ENCODE data around the gene WDR27. TPM values are rescaled to one million over a fixed set of nuclear protein-coding genes. Genes with fewer than 3 reads are reported as not detected.

WDR27 gene
- total and polyA plus RNA-seq, 2 donors from 2014 or later: 12.3 to 45.0 TPM

GRCh38 chr6:169495601-169496000, 206.2 kb downstream of the WDR27 start:
- intact Hi-C loops (cut with DNase I): no loop called here
- no peaks in the 10 kb centered on the region for H3K27me3 ChIP-seq (ENCODE audit: control insufficient read depth, insufficient read depth, low read length)
- no peak for DNase-seq
- FAIRE-seq: no peak
- H3K4me3 ChIP-seq (ENCODE audit: low read length in 3 of 3): no peak overlapping the region
- H3K36me3 ChIP-seq (ENCODE audit: control insufficient read depth in 2 of 3, insufficient read depth in 3 of 3, low read length in 3 of 3): no peaks in the 10 kb centered on the region
- no peak for TF ChIP-seq CTCF (IDR thresholded peaks at IDR 0.05; ENCODE audit: borderline replicate concordance, extremely low read depth, insufficient read depth)
- no peaks in the 10 kb centered on the region for H3K4me1 ChIP-seq (ENCODE audit: control insufficient read depth in 2 of 3, insufficient read depth in 2 of 3, low read depth in 1 of 3, low read length in 3 of 3)
- H3K9ac ChIP-seq (ENCODE audit: low read length in 3 of 3): no peak overlapping the region
- peaks cover 0 to 4% (median 0%) of the 10 kb centered on the region in 3 donors for H3K9me3 ChIP-seq (ENCODE audit: control insufficient read depth in 2 of 3, insufficient read depth in 1 of 3, low read length in 3 of 3)
- no peak overlapping the region for H3K27ac ChIP-seq (ENCODE audit: low read depth in 2 of 2, low read length in 2 of 2)

GRCh38 chr6:169494038-169494437, 207.8 kb downstream of the WDR27 start:
- DNase-seq (no peak), FAIRE-seq (no peak)
- H3K9me3 ChIP-seq (ENCODE audit: control insufficient read depth in 2 of 3, insufficient read depth in 1 of 3, low read length in 3 of 3): peaks cover 0 to 4% (median 0%) of the 10 kb centered on the region in 3 donors
- no peak overlapping the region for H3K27ac ChIP-seq (ENCODE audit: low read depth in 2 of 2, low read length in 2 of 2)
- no peaks in the 10 kb centered on the region for H3K36me3 ChIP-seq (ENCODE audit: control insufficient read depth in 2 of 3, insufficient read depth in 3 of 3, low read length in 3 of 3)
- no peaks in the 10 kb centered on the region for H3K27me3 ChIP-seq (ENCODE audit: control insufficient read depth, insufficient read depth, low read length)
- intact Hi-C loops (cut with DNase I): no loop called here
- no peak overlapping the region for H3K9ac ChIP-seq (ENCODE audit: low read length in 3 of 3)
- no peak overlapping the region for H3K4me3 ChIP-seq (ENCODE audit: low read length in 3 of 3)
- H3K4me1 ChIP-seq (ENCODE audit: control insufficient read depth in 2 of 3, insufficient read depth in 2 of 3, low read depth in 1 of 3, low read length in 3 of 3): no peaks in the 10 kb centered on the region
- no peak for TF ChIP-seq CTCF (IDR thresholded peaks at IDR 0.05; ENCODE audit: borderline replicate concordance, extremely low read depth, insufficient read depth)

- intact Hi-C loops (cut with DNase I): no loop called here
- Histone ChIP-seq H3K27ac (ENCODE audit: low read depth in 2 of 2, low read length in 2 of 2) (no peak overlapping the region), H3K4me3 (ENCODE audit: low read length in 3 of 3) (no peak overlapping the region), H3K9me3 (ENCODE audit: control insufficient read depth in 2 of 3, insufficient read depth in 1 of 3, low read length in 3 of 3) (peaks cover 0 to 4% (median 0%) of the 10 kb centered on the region in 3 donors), H3K9ac (ENCODE audit: low read length in 3 of 3) (no peak overlapping the region), H3K27me3 (ENCODE audit: control insufficient read depth, insufficient read depth, low read length) (no peaks in the 10 kb centered on the region), H3K4me1 (ENCODE audit: control insufficient read depth in 2 of 3, insufficient read depth in 2 of 3, low read depth in 1 of 3, low read length in 3 of 3) (no peaks in the 10 kb centered on the region), H3K36me3 (ENCODE audit: control insufficient read depth in 2 of 3, insufficient read depth in 3 of 3, low read length in 3 of 3) (no peaks in the 10 kb centered on the region)
- no peak for TF ChIP-seq CTCF (IDR thresholded peaks at IDR 0.05; ENCODE audit: borderline replicate concordance, extremely low read depth, insufficient read depth)
- no peak for DNase-seq
- FAIRE-seq: no peak
Observed at GRCh38 chr6:169491482-169491881, 210.3 kb downstream of the WDR27 start.

- DNase-seq (no peak), FAIRE-seq (no peak)
- H3K36me3 ChIP-seq (ENCODE audit: control insufficient read depth in 2 of 3, insufficient read depth in 3 of 3, low read length in 3 of 3): no peaks in the 10 kb centered on the region
- no peak overlapping the region for H3K4me3 ChIP-seq (ENCODE audit: low read length in 3 of 3)
- H3K27ac ChIP-seq (ENCODE audit: low read depth in 2 of 2, low read length in 2 of 2): no peak overlapping the region
- H3K9me3 ChIP-seq (ENCODE audit: control insufficient read depth in 2 of 3, insufficient read depth in 1 of 3, low read length in 3 of 3): peaks cover 0 to 2% (median 0%) of the 10 kb centered on the region in 3 donors
- TF ChIP-seq CTCF (IDR thresholded peaks at IDR 0.05; ENCODE audit: borderline replicate concordance, extremely low read depth, insufficient read depth): no peak
- intact Hi-C loops (cut with DNase I): no loop called here
- H3K27me3 ChIP-seq (ENCODE audit: control insufficient read depth, insufficient read depth, low read length): no peaks in the 10 kb centered on the region
- H3K9ac ChIP-seq (ENCODE audit: low read length in 3 of 3): no peak overlapping the region
- no peaks in the 10 kb centered on the region for H3K4me1 ChIP-seq (ENCODE audit: control insufficient read depth in 2 of 3, insufficient read depth in 2 of 3, low read depth in 1 of 3, low read length in 3 of 3)
Observed at GRCh38 chr6:169490830-169491229, 211.0 kb downstream of the WDR27 start.

Measured in kidney (tissue), 14 donors.